ENCODE data around the gene CASP6.

The CASP6 gene

GRCh38 chr4:109671350-109671749 is 31.9 kb downstream of the CASP6 start:
- no peak for DNase-seq (ENCODE audit: low read depth in 2 of 2)

- DNase-seq (ENCODE audit: low read depth in 2 of 2), result no peak
Observed at GRCh38 chr4:109665783-109666485, 37.3 kb downstream of the CASP6 start.

GRCh38 chr4:109662771-109663170 is 40.5 kb downstream of the CASP6 start:
- no peak for DNase-seq (ENCODE audit: low read depth in 2 of 2)

GRCh38 chr4:109662116-109662515 is 41.1 kb downstream of the CASP6 start:
- no peak for DNase-seq (ENCODE audit: low read depth in 2 of 2)

- DNase-seq (ENCODE audit: low read depth in 2 of 2), result no peak
Observed at GRCh38 chr4:109658871-109659410, 44.3 kb downstream of the CASP6 start.

GRCh38 chr4:109657854-109658418 is 45.3 kb downstream of the CASP6 start:
- no peak for DNase-seq (ENCODE audit: low read depth in 2 of 2)

- no peak for DNase-seq (ENCODE audit: low read depth in 2 of 2)
Observed at GRCh38 chr4:109655396-109655795, 47.8 kb downstream of the CASP6 start.

- DNase-seq (ENCODE audit: low read depth in 2 of 2), result no peak
Observed at GRCh38 chr4:109649872-109650271, 53.4 kb downstream of the CASP6 start.

GRCh38 chr4:109648997-109649575 is 54.2 kb downstream of the CASP6 start:
- DNase-seq (ENCODE audit: low read depth in 2 of 2), result no peak

- DNase-seq (ENCODE audit: low read depth in 2 of 2), result no peak
Observed at GRCh38 chr4:109648266-109648996, 54.8 kb downstream of the CASP6 start.

GRCh38 chr4:109645874-109646710 is 57.2 kb downstream of the CASP6 start:
- DNase-seq (ENCODE audit: low read depth in 2 of 2), result no peak

GRCh38 chr4:109640644-109641043 is 62.6 kb downstream of the CASP6 start:
- no peak for DNase-seq (ENCODE audit: low read depth in 2 of 2)
